AG04449 (cell line): ENCODE results near the gene ZNF792.
A peak's percentile ranks its signal among the peaks of the same experiment; 100 is the strongest.

Experiments used
- CTCF ChIA-PET: fragments of 350-600 bp; formaldehyde crosslinking; extraction: SDS; loops from one replicate; lab custom pipeline; 2021; ENCODE audit warnings: antibody characterized with exemption; lab: Yijun Ruan, JAX
- POLR2A ChIA-PET: fragments of 400-600, 350-600 bp; formaldehyde crosslinking; extraction: SDS; loops from one replicate; lab custom pipeline; 2020; ENCODE audit warnings: antibody characterized with exemption, inconsistent platforms; lab: Yijun Ruan, JAX
- DNase-seq: peaks from one replicate; pipeline ENCODE4 v3.0.0-alpha.2; 2010; ENCODE audit warnings: low read depth, low spot score
- H3K4me3 ChIP-seq: 2 replicates; pipeline ENCODE4 v1.5.1; 2011; ENCODE audit warnings: low read depth, mild to moderate bottlenecking, control low read depth, low read length
- TF ChIP-seq, protein P1 (sequence below): IDR thresholded peaks from one replicate; pipeline ENCODE4 v1.5.1; 2011; ENCODE audit warnings: mild to moderate bottlenecking, moderate library complexity, low read length, control low read depth, inconsistent platforms; ENCODE audit not compliant: insufficient read depth; ENCODE audit errors: missing control alignments

Gene ZNF792

GRCh38 chr19:34964598-34964997, 569 bp upstream of the ZNF792 start:
- ChIA-PET POLR2A (no interaction called here), CTCF (interaction anchor here (5.7 kb wide), 1 partner anchor 8 kb away, joined by 35 read pairs; no protein-coding TSS in a partner anchor)
- peak overlapping the region; percentile 75; the same call in 1 of the 2 replicates for H3K4me3 ChIP-seq
- TF ChIP-seq, protein P1, sequence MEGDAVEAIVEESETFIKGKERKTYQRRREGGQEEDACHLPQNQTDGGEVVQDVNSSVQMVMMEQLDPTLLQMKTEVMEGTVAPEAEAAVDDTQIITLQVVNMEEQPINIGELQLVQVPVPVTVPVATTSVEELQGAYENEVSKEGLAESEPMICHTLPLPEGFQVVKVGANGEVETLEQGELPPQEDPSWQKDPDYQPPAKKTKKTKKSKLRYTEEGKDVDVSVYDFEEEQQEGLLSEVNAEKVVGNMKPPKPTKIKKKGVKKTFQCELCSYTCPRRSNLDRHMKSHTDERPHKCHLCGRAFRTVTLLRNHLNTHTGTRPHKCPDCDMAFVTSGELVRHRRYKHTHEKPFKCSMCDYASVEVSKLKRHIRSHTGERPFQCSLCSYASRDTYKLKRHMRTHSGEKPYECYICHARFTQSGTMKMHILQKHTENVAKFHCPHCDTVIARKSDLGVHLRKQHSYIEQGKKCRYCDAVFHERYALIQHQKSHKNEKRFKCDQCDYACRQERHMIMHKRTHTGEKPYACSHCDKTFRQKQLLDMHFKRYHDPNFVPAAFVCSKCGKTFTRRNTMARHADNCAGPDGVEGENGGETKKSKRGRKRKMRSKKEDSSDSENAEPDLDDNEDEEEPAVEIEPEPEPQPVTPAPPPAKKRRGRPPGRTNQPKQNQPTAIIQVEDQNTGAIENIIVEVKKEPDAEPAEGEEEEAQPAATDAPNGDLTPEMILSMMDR = no peak
- no peak for DNase-seq

DNA sequence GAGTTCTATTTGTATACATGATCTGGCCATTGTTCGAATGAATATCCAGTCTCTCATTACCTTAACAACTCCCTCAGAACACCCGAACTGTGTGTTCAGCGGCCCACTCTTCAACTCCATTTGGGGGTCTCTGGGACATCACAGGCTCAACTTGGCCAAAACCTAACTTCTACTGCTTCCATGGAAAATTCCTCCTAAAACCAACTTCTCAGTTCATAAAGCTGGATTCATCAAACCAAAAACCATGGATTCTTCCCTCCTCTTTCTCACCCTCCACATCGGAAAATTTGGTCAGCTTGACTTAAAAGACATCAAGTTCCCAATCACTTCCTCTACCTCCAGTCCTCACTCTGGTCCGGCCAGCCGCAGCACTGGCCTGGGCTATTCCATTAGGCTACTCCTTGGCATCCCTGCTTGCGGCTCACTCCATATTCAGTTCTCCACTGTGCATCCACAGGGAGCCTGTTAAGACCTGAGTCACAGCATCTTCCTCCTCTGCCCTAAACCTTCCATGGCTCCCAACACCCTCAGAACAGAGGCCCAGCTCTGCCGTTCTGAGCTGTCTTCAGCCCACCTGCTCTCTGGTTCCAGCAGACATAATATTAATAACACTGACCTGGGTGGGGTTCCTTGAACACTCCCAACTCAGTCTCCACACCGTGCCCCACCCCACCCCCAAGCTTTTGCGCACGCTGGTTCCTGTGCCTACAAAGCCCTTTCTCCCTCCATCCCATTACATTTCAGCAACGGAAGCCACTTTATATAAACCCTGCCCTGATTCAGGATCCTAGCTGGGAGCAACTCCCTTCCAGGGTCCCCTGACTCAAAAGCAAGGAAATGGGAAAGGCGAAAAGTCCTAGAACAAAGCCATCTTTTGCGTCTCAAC, 1.1 kb downstream of the ZNF792 start:
- CTCF ChIA-PET = interaction anchor here (0.7 to 5.7 kb wide), 4 partner anchors 9 to 179 kb away, joined by 3 to 35 read pairs (median 3); no protein-coding TSS in a partner anchor
- DNase-seq = no peak
- H3K4me3 ChIP-seq = peak overlapping the region; percentile 75
- POLR2A ChIA-PET = no interaction called here
- TF ChIP-seq, protein P1 = no peak

DNA sequence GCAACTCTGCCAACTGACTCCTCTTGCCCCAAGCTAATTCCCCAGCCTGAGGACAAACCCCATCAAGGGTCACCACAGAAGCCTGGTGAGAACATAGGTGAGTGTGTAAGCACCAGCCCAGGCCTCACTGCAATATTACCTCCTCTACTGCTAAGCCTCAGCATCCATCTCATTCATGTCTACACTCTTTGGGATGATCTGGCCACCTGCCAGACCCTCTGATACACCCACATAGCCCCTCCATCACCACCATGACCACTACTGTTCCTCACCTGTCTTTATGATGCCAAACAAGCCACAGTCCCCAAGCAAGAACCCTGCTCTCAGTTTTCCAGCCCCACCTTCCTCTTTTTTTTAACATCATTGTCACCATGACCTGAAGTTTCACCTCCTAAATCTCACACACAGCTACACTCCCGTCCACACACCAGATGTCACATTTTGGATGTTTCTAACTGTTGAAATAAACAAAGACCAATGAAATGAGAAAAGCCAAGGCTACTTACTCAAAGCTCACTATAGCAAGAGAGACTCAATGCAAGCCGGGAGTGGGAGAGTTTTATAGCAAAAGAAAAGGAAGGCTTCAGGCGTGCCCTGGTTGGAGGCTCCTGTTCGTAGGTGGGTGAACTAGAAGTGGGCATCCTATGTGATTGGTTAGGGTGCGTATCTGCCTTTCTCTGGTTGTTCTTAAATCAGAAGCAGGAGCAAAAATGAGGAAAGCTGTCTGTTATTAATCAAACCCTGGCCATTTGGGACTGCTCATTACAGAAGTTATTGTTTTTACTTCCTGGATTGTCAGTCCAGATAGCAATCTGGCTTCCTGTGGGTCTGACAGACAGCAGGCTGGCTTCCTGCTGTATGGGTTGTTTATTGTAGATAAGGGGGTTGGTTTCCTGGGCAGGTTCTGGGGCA, 2.0 kb downstream of the ZNF792 start:
- H3K4me3 ChIP-seq = no peak overlapping the region; the same call in 1 of the 2 replicates
- POLR2A ChIA-PET = no interaction called here

DNA sequence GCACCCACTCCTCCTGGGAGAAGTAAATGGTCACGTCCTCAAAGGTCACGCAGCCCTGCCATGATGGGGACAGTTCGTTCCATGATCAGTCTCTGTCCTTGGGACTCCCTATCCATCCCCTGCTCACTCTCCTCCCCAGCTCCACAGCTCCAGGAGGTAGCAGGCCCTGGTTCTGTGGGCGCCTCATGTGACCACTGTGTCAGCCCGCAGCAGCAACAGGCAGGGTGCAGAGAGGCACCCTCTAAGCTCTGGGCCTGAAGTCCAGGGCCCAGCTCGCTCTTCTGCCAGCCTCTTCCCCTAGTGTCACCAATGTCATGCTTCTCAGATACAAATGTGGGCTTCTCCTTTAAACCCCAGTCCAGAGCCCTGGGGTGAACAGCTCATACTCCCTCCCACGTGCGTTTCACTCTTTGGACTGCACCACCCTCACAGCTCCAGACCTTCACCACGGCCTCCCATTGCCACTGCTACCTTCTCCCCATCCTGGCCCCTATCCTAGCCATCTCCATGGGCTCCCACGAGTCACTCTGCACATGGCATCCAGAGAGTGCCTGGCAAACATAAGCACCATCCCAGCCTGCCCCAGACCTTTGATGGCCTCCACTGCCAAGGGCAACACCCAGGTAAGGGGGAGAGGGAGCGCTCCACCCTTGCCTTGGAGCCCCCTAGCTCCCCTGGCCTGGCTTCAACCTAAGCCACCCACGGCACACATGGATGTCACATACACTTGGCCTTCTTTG, 2.9 kb downstream of the ZNF792 start:
- no peak overlapping the region for H3K4me3 ChIP-seq
- DNase-seq = no peak
- POLR2A ChIA-PET = no interaction called here
- TF ChIP-seq, protein P1 = no peak
- CTCF ChIA-PET = interaction anchor here (5.7 kb wide), 1 partner anchor 11 kb away, joined by 35 read pairs; no protein-coding TSS in a partner anchor

More for the DNA sequence above, 2.0 kb downstream of the ZNF792 start:
- TF ChIP-seq, protein P1 = no peak
- CTCF ChIA-PET = interaction anchor here (0.9 to 5.7 kb wide), 2 partner anchors 10 to 56 kb away, joined by 3 to 35 read pairs; no protein-coding TSS in a partner anchor
- DNase-seq = no peak

- H3K4me3 ChIP-seq = no peak overlapping the region
- TF ChIP-seq, protein P1 = no peak
- no peak for DNase-seq
- CTCF ChIA-PET = interaction anchor here (5.7 kb wide), 1 partner anchor 12 kb away, joined by 35 read pairs; no protein-coding TSS in a partner anchor
- POLR2A ChIA-PET = interaction anchor here (0.6 to 0.7 kb wide), 2 partner anchors 33 to 203 kb away, joined by 3 read pairs; partner anchors contain the start of gene ZNF30
Measured at GRCh38 chr19:34960103-34960805, 3.8 kb downstream of the ZNF792 start.
